Esophagus squamous epithelium (tissue), 4 donors: Measurements from ENCODE around the gene TBC1D1.

Experiments
- CTCF ChIP-seq, 6 experiments: fragments of 450-650 bp in 4 of 6; fragments of 200-600 bp in 2 of 6; sonication (generic) in 2 of 6; IDR thresholded peaks; one replicate each; pipeline ENCODE4 v1.5.1; 2016 to 2019; ENCODE audit warnings: antibody characterized with exemption in 6 of 6, mild to moderate bottlenecking in 4 of 6, moderate library complexity in 4 of 6
- POLR2A ChIP-seq, 4 donors: fragments of 450-650 bp; IDR thresholded peaks; one replicate each; pipeline ENCODE4 v1.6.1; 2017; ENCODE audit warnings: antibody characterized with exemption in 4 of 4, mild to moderate bottlenecking in 4 of 4, moderate library complexity in 3 of 4

- TF ChIP-seq POLR2A (IDR thresholded peaks at IDR 0.05) (no peak), CTCF (IDR thresholded peaks at IDR 0.05) (no peak)
Observed at GRCh38 chr4:37872310-37872988, 18.4 kb upstream of the TBC1D1 start.
